Measurements from ENCODE around the gene NOXO1. TPM values are rescaled to one million over a fixed set of nuclear protein-coding genes. Genes with fewer than 3 reads are reported as not detected.
"Not testable (repeated sequence)": the region's sequence is repeated elsewhere in the genome, so short reads cannot be mapped to it uniquely, and the experiment has no call there.

Gene NOXO1
- total and polyA plus RNA-seq, 2 donors = 0.16 TPM; not detected in 1

- Histone ChIP-seq H3K27ac (ENCODE audit: low read depth) (no peak overlapping the region), H3K4me3 (ENCODE audit: low read depth, low read length) (peak overlapping the region; percentile 19), H3K36me3 (ENCODE audit: insufficient read depth) (no peaks in the 10 kb centered on the region), H3K4me1 (ENCODE audit: insufficient read depth) (no peaks in the 10 kb centered on the region)
- DNase-seq (ENCODE audit: extremely low spot score) = no peak
- 1% methylated on average over 96 of the region's 96 CpGs for WGBS
Measured at GRCh38 chr16:2019921-2020831, 38.9 kb upstream of the NOXO1 start.

DNA sequence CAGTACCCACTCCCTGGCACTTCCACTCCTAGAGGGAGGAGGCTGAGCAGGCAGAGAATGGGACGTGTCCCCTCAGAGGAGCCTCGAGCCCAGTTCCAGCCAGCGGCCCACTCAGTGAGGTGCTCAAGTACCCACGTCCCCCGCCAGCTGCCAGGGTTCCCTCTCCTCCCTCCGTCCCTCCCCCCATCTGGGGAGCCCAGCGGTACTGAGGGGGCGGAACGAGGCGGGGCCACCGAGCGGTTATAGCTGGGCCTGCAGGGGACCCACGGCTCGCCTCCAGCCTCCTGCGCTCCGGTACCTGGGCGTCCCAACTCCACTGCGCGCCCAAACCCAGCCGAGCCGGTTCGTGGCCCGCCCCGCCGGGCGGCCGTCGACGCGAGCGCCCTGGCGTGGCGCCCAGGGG lies 38.2 kb upstream of the NOXO1 start, which contains the start of gene NPW:
TSS of gene NPW (plus strand) at position 268 of the 403 bp plus-strand sequence.
- Histone ChIP-seq H3K4me3 (ENCODE audit: low read depth, low read length) (peak within 1 kb of the TSS; percentile 19), H3K36me3 (ENCODE audit: insufficient read depth) (no peaks in the 10 kb centered on the region), H3K4me1 (ENCODE audit: insufficient read depth) (no peaks in the 10 kb centered on the region), H3K27ac (ENCODE audit: low read depth) (no peak within 1 kb of the TSS)
- 2% methylated on average over 33 of the region's 33 CpGs for WGBS
- DNase-seq (ENCODE audit: extremely low spot score) = no peak

GRCh38 chr16:2016407-2016922 lies 35.2 kb upstream of the NOXO1 start:
- WGBS = 43% methylated on average over 13 of the region's 13 CpGs
- H3K4me3 ChIP-seq (ENCODE audit: low read depth, low read length) = no peak overlapping the region
- no peak overlapping the region for H3K27ac ChIP-seq (ENCODE audit: low read depth)
- no peaks in the 10 kb centered on the region for H3K36me3 ChIP-seq (ENCODE audit: insufficient read depth)
- H3K4me1 ChIP-seq (ENCODE audit: insufficient read depth) = no peaks in the 10 kb centered on the region
- no peak for DNase-seq (ENCODE audit: extremely low spot score)

GRCh38 chr16:2015947-2016208 lies 34.6 kb upstream of the NOXO1 start:
- H3K36me3 ChIP-seq (ENCODE audit: insufficient read depth) = no peaks in the 10 kb centered on the region
- H3K27ac ChIP-seq (ENCODE audit: low read depth) = no peak overlapping the region
- 81% methylated on average over 7 of the region's 7 CpGs for WGBS
- DNase-seq (ENCODE audit: extremely low spot score) = no peak
- H3K4me3 ChIP-seq (ENCODE audit: low read depth, low read length) = no peak overlapping the region
- H3K4me1 ChIP-seq (ENCODE audit: insufficient read depth) = no peaks in the 10 kb centered on the region

DNA sequence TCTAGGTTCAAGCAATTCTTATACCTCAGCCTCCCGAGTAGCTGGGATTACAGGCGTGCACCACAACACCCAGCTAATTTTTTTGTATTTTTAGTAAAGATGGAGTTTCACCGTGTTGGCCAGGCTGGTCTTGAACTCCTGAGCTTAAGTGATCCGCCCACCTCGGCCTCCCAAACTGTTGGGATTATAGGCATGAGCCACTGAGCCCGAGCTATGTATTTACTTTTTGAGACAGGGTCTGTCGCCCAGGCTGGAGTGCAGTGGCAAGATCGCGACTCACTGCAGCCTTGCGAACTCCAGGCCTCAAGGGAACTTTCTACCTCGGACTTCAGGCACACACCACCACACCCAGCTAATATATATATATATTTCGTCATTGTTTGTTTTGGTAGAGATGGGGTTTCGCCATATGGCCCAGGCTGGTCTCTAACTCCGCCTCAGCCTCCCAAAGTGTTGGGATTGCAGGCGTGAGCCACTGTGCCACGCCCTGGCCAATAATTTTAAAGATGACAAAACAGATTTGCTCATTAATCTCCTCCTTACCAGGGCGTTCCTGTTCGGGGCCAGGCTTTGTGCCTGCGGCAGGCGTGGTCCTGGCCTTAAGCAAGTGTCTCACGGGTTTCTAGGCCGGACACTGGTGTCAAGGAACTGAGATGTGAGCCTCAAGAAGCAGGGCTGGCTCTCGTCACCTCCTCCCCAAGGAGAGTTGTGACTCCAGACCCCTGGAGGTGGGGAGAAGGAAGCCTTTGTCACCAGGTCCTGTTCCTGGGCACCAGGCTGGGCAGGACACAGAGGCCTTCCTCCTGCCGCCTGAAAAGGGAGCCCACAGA lies 34.1 kb upstream of the NOXO1 start:
- Histone ChIP-seq H3K4me1 (ENCODE audit: insufficient read depth) (no peaks in the 10 kb centered on the region), H3K27ac (ENCODE audit: low read depth) (no peak overlapping the region), H3K36me3 (ENCODE audit: insufficient read depth) (no peaks in the 10 kb centered on the region), H3K4me3 (ENCODE audit: low read depth, low read length) (no peak overlapping the region)
- WGBS = 77% methylated on average over 24 of the region's 24 CpGs
- DNase-seq (ENCODE audit: extremely low spot score) = no peak

GRCh38 chr16:2013527-2013926 lies 32.3 kb upstream of the NOXO1 start:
- no peak for DNase-seq (ENCODE audit: extremely low spot score)
- WGBS = 89% methylated on average over 15 of the region's 15 CpGs
- Histone ChIP-seq H3K4me1 (ENCODE audit: insufficient read depth) (no peaks in the 10 kb centered on the region), H3K27ac (ENCODE audit: low read depth) (no peak overlapping the region), H3K36me3 (ENCODE audit: insufficient read depth) (no peaks in the 10 kb centered on the region), H3K4me3 (ENCODE audit: low read depth, low read length) (no peak overlapping the region)

DNA sequence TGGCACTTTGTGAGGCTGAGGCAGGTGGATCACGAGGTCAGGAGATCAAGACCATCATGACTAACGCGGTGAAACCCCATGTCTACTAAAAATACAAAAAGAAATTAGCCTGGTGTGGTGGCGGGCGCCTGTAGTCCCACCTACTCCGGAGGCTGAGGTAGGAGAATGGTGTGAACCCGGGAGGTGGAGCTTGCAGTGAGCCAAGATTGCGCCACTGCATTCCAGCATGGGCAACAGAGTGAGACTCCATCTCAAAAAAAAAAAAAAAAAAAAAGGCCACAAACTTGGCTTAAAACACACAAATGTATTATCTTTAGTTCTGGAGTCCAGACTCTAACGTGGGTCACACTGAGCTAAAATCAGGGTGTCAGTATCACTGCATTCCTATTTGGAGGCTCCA lies 30.5 kb upstream of the NOXO1 start:
- not testable (repeated sequence) for H3K27ac ChIP-seq (ENCODE audit: low read depth); H3K36me3 ChIP-seq (ENCODE audit: insufficient read depth); DNase-seq (ENCODE audit: extremely low spot score); H3K4me3 ChIP-seq (ENCODE audit: low read depth, low read length); H3K4me1 ChIP-seq (ENCODE audit: insufficient read depth)
- 92% methylated on average over 9 of the region's 9 CpGs for whole genome bisulfite sequencing

DNA sequence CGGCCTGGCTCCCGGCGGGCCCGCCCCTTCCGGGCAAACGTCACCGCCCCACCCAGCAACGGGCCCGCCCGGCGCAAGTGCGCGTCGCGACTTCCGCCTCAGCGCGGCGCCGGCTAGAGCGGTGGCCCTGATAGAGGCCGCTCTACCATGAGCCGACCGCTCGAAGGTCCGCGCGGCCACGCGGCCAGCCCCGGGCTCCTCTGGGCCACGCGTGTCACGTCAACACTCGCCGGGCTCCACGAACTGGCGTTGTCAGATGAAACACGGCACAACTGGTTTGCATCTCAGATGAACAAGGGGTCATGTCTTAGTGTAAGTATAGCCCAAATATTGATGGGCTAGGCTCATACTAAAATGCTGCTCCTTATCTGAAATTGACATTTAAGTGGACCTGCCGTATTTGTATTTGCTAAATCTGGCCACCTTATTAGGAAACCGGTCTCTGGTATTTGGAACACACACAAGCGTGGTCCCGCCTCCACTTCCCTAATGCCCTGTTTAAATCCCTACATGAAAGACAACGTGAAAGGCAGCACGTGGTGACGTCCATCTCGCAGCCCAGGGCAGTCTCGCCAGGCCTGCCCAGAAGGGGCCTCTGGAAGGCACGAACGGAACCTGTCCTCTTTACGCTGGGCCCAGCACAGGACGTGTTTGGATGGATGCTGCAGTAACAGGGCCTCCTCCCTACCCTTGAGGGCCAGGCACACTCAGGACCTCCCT lies 28.7 kb upstream of the NOXO1 start, which contains the start of gene ZNF598:
TSS of gene ZNF598 (minus strand) at position 31 of the 720 bp plus-strand sequence.
- WGBS = 1% methylated on average over 52 of the region's 52 CpGs
- DNase-seq (ENCODE audit: extremely low spot score) = peak; percentile 41
- Histone ChIP-seq H3K4me3 (ENCODE audit: low read depth, low read length) (peak within 1 kb of the TSS; percentile 93), H3K4me1 (ENCODE audit: insufficient read depth) (no peaks in the 10 kb centered on the region), H3K36me3 (ENCODE audit: insufficient read depth) (no peaks in the 10 kb centered on the region), H3K27ac (ENCODE audit: low read depth) (peak within 1 kb of the TSS; percentile 84)

GRCh38 chr16:2009164-2009711 lies 28.0 kb upstream of the NOXO1 start:
- Histone ChIP-seq H3K4me3 (ENCODE audit: low read depth, low read length) (peak overlapping the region; percentile 93), H3K36me3 (ENCODE audit: insufficient read depth) (no peaks in the 10 kb centered on the region), H3K4me1 (ENCODE audit: insufficient read depth) (no peaks in the 10 kb centered on the region), H3K27ac (ENCODE audit: low read depth) (peak overlapping the region; percentile 80)
- no peak for DNase-seq (ENCODE audit: extremely low spot score)
- WGBS = under 1% methylated on average over 55 of the region's 55 CpGs

GRCh38 chr16:2008631-2009163 lies 27.4 kb upstream of the NOXO1 start:
- 4% methylated on average over 23 of the region's 23 CpGs for WGBS
- no peaks in the 10 kb centered on the region for H3K4me1 ChIP-seq (ENCODE audit: insufficient read depth)
- H3K36me3 ChIP-seq (ENCODE audit: insufficient read depth) = no peaks in the 10 kb centered on the region
- peak overlapping the region; percentile 93 for H3K4me3 ChIP-seq (ENCODE audit: low read depth, low read length)
- H3K27ac ChIP-seq (ENCODE audit: low read depth) = no peak overlapping the region
- no peak for DNase-seq (ENCODE audit: extremely low spot score)

DNA sequence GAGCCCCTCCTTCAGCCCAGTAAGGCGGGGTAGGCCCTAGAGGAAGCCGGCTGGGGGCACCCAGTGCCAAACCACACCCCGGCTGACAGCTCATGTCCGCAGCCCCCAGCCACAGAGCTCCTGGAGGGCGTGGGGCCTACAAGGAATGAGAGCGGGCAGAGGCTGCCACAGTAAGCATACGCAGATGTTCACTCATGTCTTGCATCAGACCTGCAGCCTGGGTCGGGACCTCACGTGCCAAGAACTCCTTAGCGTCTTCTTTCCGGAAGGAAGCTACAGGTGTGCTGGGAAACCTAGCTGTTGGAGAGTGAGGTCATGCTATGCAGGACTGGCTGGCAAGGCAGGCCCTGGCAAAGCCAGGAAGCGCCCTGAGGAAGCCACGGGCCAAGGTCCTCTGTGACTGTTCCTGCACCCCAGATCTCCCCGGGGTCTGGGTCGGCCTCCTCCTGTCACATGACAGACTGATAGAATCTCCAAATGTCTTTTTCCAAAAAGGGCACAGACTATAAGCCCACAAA lies 26.8 kb upstream of the NOXO1 start:
- H3K4me3 ChIP-seq (ENCODE audit: low read depth, low read length) = no peak overlapping the region
- no peak for DNase-seq (ENCODE audit: extremely low spot score)
- no peaks in the 10 kb centered on the region for H3K4me1 ChIP-seq (ENCODE audit: insufficient read depth)
- H3K36me3 ChIP-seq (ENCODE audit: insufficient read depth) = no peaks in the 10 kb centered on the region
- 54% methylated on average over 15 of the region's 15 CpGs for WGBS
- no peak overlapping the region for H3K27ac ChIP-seq (ENCODE audit: low read depth)

DNA sequence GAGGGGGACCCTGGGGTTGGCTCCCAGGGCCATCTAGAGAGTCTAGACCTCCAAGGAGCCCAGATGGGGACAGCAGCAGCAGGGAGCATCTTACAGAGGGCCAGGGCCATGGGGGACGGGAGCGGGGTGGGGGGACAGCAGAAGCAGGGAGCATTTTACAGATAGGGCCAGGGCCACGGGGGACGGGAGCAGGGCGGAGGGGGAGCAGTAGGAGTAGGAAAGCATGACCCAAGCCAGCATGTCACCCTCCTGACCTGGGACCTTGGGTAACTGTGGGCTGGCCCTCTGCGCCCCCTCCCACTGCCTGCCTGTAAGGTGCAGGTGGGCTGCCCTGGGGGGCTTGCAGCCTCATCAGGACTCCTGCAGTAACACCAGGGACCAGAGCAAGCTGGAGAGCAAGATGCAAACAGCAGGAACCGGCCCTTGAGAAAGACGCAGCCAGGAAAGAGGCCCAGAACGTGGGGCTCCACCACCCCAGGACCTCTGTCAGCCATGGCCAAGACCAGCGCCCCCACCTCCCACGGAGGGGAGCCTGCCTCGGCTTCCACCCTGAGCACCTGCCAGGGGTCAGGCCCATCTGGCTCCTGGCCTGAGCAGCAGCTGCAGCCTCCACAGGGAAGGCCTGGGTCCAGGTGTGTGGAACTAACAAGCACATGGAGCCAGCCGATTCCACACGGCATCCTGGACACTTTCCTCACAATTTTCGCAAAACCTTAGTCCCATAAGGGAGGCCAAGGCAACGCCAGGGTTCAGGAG lies 26.0 kb upstream of the NOXO1 start:
- DNase-seq (ENCODE audit: extremely low spot score) = no peak
- Histone ChIP-seq H3K4me1 (ENCODE audit: insufficient read depth) (no peaks in the 10 kb centered on the region), H3K27ac (ENCODE audit: low read depth) (no peak overlapping the region), H3K36me3 (ENCODE audit: insufficient read depth) (no peaks in the 10 kb centered on the region), H3K4me3 (ENCODE audit: low read depth, low read length) (no peak overlapping the region)
- 77% methylated on average over 16 of the region's 16 CpGs for WGBS

Measured in urinary bladder (tissue), 4 donors.